Effector CD4-positive, alpha-beta T cell (primary cell): ENCODE data around the gene KIAA2012. TPM values are rescaled to one million over a fixed set of nuclear protein-coding genes. Genes with fewer than 3 reads are reported as not detected.

Source experiments
- DNase-seq: peaks from one replicate; pipeline ENCODE4 v3.0.0-alpha.2; 2020
- total RNA-seq: gene quantifications from one replicate; lab custom pipeline; 2026; lab: John Stamatoyannopoulos, UW

Gene KIAA2012
- not detected for total RNA-seq

DNA sequence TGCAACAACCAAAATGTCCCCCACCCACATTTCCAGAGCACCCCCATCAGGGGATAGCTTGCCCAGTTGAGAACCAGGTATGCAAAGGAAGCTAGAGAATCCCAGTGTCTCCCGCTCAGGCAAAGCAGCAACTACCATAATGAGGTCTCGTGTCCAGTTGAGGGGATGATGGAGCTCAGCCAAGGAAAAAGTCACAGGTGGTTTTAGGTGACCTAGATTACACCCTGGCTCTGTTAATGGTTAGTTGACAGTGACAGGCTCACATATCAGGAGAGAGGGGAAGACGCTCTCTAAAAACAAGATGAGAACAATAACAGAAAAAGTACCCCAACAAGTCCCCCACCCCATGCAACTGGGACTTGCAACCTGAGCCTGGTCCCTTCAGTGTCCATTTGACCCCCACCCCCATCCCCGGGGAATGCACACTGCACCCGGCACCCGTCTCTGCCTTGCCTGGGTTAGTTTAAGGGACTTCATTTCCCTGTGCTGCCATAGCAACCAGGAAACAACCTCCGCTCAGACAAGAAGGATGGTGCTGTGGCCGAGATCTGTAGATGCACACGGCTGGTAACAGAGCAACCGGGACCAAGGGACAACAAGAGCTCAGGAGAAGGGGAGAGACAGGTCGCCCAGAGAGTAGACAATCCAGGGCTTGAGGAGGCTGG, at the start of gene KIAA2012:
KIAA2012 (plus strand) TSS at position 519 of the 665 bp plus-strand sequence. CDS start 373 bp downstream, outside the sequence.
- DNase-seq = no peak

DNA sequence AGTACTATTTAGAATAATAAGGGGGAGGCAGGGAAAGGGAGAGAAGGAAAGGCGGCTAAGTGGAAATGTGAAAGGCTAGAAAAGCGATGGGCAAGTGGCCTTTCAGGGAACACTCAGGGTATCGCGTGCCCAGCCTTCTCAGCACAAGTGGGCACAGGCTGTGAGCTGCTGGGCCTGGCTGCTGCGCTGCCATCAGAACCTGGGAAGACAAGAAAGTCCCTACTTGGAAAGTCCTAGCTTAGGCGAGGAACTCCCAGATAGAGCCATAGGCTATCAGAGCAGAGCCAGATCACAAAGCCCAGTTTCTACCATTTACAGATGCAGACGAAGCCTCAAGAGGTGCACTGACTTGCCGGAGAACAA, 49.2 kb upstream of the KIAA2012 start:
- no peak for DNase-seq

DNA sequence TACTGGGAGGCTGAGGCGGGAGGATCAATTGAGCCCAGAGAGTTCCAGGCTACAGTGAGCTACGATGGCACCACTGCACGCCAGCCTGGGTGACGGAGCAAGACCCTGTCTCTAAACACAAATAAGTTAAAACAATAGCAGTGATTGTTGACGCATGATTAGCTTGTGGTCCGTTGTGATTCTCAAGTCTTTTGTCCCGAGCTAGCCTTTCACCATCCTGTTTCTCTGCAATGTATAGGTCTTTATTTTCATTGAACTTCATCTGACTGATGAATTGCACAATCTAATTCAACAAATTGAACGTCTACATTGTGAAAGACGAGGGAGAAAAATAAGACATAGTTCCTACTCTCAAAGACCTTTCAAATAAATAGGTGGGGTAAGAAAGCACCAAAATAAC, 48.2 kb upstream of the KIAA2012 start:
- no peak for DNase-seq

DNA sequence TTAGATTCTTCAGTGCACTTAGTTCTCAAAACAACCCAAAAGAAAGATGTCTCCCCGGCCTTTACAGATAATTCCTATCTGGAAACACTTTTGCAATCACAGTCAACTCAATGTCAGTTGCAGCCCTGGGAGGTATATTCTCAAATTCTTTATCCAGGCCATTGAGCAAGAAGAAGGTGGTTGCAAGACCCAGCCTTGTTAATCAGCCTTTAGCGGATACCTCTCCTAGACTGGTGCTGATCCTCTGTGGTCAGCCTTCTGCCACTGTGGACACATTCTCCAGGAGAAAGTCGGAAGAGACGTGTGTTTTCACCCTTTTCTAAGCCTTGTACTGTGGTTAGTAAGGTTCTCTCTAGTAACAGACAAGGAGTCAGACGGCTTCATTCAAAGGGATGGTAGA, 47.2 kb upstream of the KIAA2012 start:
- no peak for DNase-seq

DNA sequence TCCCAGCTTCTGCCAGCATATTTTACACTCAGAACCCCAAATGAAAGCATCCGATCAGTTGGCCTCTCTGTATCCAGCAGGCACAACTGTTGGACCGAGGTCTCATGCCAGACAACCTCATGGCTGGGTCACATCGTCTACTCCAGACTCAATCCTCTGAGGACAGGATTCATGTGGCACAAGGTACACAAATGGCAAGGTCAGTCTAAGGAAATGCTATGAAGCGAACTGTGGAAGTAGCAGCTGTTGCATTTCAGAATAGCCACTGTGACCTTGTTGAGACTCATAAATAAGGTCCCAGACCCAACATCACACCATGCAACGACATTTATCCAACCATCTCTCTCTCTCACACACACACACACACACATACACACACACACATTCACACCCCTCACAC, 46.5 kb upstream of the KIAA2012 start:
- no peak for DNase-seq

DNA sequence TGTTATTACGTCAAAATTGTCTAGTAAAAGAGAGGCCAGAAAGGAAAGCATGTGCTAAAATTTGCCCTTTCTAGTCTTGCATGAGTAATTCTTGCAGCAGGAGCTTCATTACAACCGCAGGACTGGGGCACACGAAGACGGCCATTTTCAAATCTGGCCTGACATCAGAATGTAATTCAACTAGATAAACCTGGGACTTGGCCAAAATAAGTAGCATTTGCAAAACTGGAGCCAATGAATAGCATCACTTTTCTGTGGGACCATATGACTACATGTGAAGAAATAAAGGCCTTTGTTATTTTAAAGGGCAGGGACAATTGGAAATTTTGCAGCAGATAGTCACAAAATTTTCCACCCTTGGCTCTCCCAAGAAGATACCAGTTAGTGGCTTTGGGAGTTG, 42.4 kb upstream of the KIAA2012 start:
- DNase-seq = no peak

DNA sequence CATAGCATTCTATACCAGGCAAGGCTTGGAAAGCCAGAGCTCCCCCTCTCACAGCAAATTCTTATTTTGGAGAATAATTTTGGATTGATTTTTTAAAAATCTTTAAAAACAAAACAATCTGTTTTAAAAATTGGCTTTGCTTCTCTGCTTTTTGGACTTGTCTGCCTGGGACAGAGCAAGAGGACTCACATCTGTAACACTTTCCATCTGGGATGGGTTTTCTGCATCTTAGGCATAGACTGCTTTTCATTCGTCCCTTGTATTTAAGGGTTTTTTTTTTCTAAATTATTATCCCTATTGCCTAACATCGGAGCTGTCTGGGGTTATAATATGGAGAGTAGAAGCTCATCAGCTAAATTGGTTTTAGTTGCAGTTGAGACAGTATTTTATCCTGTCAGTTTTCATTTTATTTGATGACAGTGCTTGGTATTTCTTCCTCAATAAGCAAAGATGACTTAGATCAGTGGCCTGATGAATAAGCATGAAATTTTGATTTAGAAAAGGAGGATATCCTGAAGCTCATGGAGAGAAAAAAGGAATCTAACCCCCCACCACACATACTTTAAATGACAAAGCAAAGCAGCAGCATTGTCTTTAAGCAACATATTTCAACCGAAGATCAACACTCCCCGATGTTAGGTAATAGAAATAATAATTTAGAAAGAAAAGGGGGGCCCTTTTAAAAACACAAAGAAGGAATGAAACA, 41.7 kb upstream of the KIAA2012 start:
- no peak for DNase-seq

DNA sequence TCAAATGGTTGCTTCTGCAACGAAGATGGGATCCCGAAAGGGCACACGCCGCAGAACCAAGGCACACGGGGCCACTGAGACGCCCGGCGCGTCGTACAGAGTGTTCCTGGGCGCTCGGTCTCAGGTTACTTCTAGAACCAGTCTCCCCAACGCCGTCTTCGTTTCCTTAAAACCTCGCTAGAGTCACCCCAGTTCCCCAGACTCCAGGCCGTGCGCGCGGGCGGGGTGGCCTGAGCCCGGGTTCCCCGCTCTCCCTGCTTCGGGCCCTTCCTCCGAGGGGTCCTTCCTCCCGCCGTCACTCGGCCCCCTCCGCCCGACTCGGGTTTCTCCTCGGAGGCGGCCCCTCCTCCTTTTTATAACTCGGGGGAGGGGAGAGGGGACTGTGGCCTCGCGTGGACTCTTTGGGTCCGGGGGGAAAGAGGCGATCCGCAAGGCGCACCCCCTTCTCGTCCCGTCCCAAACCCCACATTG, 40.2 kb upstream of the KIAA2012 start:
- DNase-seq = peak; percentile 29

DNA sequence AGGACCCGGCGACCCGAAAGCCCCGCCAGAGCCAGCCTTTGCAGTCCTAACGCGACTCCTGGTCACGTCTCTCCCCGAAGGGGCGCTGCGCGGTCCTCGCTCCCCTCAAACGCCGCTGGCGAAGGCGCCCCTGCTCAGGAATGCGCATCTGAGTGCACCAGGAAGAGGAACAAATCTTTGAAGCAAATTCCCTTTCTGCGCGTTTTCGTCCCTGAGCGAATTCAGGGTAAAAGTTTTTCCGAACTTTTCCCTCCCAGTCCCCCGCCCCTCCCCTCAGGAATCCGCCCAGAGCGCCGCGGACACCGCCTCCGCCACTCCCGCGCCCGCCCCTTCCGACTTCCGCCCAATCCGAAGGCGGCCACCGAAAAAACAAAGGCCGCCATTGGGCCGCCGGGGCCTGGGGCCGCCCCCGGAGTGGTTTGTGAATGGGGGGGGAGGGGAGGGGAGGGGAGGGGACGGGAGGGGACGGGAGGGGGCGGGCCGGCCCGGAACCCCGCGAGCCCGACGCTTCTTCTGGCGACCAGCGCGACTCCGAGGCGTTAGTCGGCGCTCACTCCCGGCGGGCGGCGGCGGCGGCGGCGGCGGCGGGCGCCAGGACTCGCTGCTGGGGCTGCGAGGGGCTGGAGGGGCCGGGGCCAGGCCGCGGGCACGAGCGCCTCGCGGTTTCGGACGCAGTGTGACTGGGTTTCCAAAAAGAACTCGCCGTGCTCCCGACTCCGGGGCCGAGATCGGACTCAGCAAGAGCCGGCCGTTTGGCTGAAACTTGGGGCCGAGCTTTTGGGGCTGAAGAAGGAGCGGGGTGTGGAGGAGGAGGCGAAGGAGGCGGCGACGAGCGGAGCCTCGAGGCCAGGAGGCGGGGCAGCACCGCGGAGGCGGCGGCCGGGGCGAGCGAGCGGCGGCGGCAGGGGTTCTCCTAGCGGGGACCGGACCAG, 39.5 kb upstream of the KIAA2012 start, which contains the start of gene FZD7:
FZD7 (plus strand) TSS at position 539 of the 932 bp plus-strand sequence. CDS start 793 bp downstream, outside the sequence.
- peak; percentile 75 for DNase-seq

DNA sequence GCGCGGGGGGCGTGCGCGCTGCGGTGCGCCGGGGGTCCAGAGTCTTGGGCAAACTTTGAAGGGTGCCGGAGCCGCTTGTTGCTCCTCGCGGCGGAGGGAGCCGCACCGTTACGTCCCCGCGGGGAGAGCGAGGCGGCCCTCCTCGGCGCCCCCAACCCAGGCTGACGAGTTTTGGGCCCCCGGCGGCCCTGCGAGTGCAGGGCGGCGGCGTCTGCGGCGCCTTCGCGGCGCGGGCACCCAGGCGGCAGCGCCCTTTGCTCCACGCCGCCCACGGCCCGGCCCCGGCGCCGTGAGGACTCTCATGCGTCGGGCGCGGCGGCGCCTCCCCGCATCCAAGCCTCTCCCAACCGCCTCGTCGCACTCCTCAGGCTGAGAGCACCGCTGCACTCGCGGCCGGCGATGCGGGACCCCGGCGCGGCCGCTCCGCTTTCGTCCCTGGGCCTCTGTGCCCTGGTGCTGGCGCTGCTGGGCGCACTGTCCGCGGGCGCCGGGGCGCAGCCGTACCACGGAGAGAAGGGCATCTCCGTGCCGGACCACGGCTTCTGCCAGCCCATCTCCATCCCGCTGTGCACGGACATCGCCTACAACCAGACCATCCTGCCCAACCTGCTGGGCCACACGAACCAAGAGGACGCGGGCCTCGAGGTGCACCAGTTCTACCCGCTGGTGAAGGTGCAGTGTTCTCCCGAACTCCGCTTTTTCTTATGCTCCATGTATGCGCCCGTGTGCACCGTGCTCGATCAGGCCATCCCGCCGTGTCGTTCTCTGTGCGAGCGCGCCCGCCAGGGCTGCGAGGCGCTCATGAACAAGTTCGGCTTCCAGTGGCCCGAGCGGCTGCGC, 38.6 kb upstream of the KIAA2012 start:
- peak; percentile 15 for DNase-seq

DNA sequence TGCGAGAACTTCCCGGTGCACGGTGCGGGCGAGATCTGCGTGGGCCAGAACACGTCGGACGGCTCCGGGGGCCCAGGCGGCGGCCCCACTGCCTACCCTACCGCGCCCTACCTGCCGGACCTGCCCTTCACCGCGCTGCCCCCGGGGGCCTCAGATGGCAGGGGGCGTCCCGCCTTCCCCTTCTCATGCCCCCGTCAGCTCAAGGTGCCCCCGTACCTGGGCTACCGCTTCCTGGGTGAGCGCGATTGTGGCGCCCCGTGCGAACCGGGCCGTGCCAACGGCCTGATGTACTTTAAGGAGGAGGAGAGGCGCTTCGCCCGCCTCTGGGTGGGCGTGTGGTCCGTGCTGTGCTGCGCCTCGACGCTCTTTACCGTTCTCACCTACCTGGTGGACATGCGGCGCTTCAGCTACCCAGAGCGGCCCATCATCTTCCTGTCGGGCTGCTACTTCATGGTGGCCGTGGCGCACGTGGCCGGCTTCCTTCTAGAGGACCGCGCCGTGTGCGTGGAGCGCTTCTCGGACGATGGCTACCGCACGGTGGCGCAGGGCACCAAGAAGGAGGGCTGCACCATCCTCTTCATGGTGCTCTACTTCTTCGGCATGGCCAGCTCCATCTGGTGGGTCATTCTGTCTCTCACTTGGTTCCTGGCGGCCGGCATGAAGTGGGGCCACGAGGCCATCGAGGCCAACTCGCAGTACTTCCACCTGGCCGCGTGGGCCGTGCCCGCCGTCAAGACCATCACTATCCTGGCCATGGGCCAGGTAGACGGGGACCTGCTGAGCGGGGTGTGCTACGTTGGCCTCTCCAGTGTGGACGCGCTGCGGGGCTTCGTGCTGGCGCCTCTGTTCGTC, 37.7 kb upstream of the KIAA2012 start:
- DNase-seq = no peak

DNA sequence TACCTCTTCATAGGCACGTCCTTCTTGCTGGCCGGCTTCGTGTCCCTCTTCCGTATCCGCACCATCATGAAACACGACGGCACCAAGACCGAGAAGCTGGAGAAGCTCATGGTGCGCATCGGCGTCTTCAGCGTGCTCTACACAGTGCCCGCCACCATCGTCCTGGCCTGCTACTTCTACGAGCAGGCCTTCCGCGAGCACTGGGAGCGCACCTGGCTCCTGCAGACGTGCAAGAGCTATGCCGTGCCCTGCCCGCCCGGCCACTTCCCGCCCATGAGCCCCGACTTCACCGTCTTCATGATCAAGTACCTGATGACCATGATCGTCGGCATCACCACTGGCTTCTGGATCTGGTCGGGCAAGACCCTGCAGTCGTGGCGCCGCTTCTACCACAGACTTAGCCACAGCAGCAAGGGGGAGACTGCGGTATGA, 37.1 kb upstream of the KIAA2012 start:
- no peak for DNase-seq

DNA sequence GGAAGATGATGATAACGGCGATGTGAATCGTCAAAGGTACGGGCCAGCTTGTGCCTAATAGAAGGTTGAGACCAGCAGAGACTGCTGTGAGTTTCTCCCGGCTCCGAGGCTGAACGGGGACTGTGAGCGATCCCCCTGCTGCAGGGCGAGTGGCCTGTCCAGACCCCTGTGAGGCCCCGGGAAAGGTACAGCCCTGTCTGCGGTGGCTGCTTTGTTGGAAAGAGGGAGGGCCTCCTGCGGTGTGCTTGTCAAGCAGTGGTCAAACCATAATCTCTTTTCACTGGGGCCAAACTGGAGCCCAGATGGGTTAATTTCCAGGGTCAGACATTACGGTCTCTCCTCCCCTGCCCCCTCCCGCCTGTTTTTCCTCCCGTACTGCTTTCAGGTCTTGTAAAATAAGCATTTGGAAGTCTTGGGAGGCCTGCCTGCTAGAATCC, 36.4 kb upstream of the KIAA2012 start:
- DNase-seq = no peak

DNA sequence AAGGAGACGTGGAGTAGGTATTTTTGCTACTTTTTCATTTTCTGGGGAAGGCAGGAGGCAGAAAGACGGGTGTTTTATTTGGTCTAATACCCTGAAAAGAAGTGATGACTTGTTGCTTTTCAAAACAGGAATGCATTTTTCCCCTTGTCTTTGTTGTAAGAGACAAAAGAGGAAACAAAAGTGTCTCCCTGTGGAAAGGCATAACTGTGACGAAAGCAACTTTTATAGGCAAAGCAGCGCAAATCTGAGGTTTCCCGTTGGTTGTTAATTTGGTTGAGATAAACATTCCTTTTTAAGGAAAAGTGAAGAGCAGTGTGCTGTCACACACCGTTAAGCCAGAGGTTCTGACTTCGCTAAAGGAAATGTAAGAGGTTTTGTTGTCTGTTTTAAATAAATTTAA, 36.0 kb upstream of the KIAA2012 start:
- no peak for DNase-seq

DNA sequence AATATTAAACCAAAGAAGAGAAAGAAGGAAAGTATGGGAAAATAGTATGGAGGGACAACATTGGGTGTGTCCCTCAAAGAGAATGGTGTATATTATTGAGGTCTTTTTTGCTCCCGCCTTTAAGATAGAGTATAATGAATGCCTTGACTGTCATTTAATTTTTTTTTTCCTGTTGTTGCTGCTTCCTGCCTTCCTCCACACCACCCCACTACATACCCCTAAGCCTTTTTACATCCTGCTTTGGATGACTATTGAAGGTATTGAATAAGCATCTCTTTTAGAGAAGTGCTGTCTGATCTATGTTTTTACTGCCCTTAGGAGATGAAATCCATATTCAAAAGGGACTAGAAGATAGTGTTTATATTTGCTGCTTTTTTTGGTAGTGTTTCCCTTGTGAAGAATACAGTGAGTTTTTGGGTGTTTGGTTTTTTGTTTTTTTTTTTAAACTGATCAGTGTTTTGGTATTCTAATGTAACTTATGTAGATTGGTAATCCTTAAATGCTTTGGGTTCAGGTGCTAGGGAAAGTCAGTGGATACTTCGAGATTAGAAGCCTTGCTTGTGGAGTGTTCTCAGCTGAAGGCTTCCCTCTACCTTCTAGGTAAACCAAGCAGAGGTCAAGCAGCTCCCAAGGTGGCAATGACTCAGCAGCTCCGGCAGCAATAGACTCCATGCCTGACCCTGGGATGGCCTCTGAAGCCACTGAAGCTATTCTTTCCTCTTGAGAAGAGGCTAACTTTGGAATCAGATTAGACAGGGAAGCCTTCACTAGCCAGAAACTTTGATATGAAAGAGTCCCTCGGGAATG, 34.4 kb upstream of the KIAA2012 start:
- no peak for DNase-seq

DNA sequence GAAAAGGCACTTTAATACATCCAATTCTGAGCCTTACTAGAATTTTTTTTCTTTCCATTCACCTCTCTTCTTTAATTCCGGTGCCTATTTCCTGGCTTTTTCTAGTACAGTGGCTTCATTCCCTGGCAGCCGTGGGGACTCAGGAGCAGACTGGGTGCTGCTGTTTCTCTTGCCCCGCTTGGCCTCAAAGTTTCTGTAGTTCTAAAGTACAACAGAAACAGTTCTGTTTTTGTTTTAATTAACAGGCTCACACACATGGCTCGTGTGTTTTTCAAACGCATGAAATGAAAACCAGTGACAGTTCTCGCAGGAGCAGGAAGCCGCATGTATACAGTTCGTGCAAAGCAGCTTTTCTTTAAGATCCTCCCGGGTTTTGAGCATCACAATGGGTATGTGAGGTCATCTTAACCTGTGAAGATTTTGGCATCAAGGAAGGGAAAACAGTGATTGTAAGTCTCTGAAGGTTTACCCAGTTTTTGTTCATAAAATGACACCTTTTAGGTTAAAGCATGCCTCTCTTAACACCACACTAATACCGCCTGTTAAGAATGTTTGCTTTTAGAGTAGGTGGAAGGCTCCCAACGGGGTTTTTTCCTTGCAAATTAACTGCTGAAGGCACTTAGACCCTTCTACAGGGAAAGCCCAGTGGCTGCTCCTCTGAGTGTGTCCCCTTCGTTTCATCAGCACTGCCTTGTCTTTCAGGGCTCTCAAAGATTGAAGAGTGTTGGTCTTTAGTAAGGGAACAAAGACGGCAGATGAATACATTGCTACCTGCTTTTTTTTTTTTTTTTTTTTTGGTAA, 33.6 kb upstream of the KIAA2012 start:
- no peak for DNase-seq

DNA sequence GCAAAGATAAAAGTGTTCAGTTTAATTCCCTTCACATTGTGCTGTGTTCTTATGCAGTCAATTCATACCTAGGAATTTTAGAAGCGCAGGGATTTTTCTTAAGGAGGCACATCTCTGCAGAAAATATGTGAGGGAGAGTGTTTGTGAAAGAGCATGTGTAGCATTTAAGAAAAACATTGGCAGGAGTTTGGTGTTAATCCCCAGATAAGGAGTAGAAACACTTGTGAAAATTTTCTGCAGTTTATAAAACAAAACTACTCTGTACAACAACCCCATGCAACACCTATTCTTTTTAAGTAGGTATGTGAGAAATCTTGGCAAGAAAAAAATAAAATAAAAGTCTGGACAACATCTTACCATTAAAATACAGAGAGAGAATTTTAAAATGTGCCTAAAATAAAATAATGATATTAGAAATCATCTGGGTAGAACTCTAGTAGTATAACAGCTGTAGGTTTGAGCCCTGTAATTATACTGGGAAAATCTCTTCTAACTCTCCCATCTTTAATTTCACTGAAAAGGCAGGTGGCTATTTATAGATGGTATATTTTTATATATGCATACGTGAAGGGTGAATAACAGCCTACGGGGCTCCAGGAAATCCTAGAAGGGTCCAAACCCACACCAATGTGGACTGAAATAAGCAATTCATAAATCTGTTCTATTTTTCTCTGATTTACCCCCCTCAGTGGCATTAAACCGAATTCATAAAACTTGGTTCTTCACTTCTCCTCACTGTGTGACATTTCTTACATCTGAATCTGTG, 32.8 kb upstream of the KIAA2012 start:
- no peak for DNase-seq

DNA sequence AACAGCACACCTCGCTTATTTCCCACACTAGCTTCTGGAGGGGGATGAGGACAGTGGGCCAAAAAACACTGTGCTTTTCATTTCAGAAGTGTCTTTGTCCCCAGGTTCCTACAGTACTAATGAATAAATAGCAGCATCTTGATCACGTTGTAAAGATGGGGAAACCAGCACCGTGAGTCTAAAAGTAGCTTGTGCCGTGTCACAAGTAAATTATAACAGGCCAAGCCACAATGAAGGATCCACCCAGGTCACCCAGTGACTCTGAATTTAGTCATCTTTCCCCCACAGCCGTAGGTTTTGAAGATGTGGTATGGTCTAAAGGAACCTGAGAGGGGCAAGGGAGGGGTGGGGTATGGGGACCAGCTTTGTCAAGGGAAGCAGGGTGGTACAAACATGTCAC, 30.6 kb upstream of the KIAA2012 start:
- DNase-seq = no peak

DNA sequence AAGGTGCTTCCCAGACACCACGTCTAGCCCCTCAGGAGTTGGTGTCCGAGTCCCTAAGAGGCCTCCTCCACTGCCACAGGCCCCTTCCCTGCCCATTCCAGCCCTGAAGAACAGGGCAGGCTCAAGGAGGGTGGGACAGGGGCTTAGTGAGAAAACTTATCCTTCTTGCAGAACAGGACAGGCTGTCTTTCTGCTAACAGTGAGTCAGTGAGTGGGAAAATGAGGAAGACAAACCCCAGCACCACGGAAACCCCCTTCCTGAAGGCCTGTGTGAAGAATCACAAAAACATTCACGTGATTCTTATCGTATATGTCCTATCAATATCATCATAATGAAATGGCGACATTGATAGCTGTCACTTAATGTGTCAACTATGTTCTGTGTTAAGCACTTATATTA, 29.6 kb upstream of the KIAA2012 start:
- no peak for DNase-seq
